Occipital lobe (tissue), 2 donors: Measurements from ENCODE around the gene AGBL5. TPM values are rescaled to one million over a fixed set of nuclear protein-coding genes. Genes with fewer than 3 reads are reported as not detected.

Source experiments
- DNase-seq: peaks from one replicate; lab custom pipeline; 2025; lab: John Stamatoyannopoulos, UW
- total RNA-seq: library from RNA; depleted of rRNA; stranded (reverse); fragments of >200 nt; gene quantifications from one replicate; pipeline ENCODE4 v1.2.3, GENCODE V29; 2014

Gene AGBL5
- total RNA-seq, 1 donor from 2014 or later: 17.5 TPM

DNA sequence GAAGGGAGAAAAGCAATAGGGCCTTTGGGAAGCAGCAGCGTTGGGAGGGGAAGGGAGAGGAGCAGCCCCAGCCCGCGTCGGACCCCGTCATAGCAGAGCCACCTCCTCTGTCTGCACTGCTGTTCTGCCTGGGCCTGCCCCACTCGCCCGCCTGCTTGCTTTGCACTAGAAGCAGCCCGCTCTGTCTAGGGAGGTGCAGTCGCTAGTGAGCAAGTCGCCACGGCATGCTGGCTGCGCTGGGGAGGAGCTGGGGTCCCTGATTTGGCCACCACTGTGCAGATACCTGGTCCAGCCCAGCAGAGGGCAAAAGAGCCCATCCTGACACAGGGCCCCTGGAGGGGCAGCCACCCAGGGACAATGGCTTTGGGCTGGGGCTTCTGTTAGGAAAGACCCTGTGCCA is 26.7 kb upstream of the AGBL5 start:
- DNase-seq: no peak

GRCh38 chr2:27025281-27025800 is 26.1 kb upstream of the AGBL5 start:
- no peak for DNase-seq

DNA sequence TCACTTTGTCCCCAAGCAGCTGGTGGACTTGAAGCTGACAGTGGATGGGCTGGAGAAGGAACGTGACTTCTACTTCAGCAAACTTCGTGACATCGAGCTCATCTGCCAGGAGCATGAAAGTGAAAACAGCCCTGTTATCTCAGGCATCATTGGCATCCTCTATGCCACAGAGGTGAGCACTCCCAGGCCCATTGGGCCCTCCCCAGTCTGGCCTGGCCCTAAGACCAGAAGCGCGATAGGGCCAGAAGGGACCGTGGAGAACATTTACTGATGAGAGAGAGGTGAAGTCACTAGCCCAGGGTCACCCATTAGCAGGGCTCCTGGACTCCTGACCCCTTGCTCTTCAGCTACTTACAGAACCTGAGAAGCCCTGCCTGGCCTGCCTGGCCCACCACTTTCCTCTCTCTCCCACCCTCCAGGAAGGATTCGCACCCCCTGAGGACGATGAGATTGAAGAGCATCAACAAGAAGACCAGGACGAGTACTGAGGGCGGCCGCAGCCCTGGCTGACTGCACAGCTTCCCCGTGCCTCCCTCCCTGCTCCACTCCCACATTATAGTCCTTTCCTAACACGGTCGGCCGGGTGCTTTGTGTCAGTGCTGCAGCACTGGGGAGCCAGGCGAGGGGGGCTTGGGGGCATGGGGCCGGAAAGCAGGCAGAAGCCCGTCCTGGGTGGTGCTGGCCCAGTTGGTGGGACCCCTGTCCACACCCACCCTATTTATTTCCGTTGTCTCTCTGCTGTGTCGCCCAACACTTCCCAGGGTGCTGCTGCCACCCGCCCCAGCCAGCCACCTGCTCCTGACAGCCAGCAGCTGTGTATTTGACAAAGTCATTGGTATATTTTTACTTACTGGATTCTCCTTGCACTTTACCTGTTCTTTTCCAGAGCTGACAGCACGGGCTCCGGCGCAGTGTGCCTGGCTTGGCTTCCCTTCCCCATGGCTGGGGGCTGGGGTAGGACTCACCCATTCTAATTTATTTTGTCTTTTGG is 25.3 kb upstream of the AGBL5 start:
- no peak for DNase-seq

DNA sequence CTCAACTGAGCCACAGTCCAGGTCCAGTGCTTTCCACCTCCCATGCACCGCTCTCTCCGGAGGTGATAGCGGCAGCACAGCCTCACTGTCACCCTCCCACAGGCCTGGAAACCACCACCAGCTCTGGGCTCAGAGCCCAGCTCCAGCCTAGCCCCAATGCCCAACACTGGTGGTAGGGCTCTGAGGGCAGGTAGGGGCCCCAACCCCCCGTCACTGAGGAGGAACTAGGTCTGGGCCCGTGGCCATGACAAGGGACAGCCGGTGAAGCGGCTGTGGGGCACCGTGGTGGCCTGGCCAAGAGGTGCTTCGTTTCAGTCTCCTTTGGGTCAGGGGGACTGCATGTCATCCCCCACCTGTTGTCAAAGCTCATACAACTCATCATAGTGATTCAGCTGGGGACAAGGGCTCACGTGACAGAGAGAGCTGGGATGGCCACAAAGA is 24.2 kb upstream of the AGBL5 start:
- DNase-seq: no peak

- no peak for DNase-seq
These were observed 22.4 kb upstream of the AGBL5 start for GRCh38 chr2:27029051-27029450.

DNA sequence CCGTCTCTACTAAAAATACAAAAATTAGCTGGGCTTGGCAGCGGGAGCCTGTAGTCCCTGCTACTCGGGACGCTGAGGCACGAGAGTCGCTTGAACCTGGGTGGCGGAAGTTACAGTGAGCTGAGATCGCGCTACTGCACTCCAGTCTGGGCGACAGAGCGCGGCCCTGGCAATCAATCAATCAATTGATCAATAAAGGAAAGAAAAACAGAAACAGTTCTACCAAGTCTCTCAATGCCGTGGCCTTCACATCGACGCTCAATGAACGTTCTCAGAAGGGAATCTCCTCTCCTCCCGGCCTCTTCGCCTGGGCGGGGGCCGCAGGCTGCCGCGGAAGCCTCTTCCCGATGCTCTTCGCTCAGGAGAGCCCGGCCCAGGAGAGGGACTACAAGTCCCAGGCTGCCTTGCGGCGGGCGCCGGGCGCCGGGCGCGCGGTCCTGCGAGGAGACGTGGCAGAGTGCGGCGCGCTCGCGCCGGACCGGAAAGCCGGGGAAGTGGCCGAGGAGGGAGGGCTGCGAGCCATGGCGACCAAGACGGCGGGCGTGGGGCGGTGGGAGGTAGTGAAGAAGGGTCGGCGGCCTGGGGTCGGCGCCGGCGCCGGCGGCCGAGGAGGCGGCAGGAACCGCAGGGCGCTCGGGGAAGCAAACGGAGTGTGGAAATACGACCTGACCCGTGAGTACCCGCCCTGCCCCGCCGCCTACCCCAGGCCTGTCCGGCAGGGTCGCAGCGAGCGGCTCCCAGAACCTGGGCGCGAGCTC is 18.8 kb upstream of the AGBL5 start, which contains the start of gene TMEM214:
TMEM214 (plus strand) TSS at position 471 of the 758 bp plus-strand sequence; CDS start at position 522, 51 bp downstream.
- DNase-seq: peak; percentile 79

- DNase-seq: no peak
These were observed 18.1 kb upstream of the AGBL5 start for GRCh38 chr2:27033253-27033852.

DNA sequence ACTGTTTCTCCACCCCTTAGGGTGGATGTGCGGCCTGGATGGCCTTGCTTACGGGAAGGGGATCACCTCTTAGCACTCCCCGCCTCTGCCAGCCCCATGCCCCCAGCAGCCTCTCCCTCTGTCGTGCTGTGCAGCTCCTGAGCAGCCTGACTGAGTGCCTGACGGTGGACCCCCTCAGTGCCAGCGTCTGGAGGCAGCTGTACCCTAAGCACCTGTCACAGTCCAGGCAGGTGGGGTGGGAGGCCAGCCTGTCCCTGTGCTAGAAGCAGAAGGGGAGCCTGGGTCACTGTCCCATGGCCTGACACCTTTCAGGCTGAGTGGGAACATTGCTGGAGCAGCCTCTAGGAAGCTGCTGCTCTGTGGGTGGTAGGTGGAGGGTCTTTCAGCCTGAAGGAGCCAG is 13.5 kb upstream of the AGBL5 start:
- no peak for DNase-seq

DNA sequence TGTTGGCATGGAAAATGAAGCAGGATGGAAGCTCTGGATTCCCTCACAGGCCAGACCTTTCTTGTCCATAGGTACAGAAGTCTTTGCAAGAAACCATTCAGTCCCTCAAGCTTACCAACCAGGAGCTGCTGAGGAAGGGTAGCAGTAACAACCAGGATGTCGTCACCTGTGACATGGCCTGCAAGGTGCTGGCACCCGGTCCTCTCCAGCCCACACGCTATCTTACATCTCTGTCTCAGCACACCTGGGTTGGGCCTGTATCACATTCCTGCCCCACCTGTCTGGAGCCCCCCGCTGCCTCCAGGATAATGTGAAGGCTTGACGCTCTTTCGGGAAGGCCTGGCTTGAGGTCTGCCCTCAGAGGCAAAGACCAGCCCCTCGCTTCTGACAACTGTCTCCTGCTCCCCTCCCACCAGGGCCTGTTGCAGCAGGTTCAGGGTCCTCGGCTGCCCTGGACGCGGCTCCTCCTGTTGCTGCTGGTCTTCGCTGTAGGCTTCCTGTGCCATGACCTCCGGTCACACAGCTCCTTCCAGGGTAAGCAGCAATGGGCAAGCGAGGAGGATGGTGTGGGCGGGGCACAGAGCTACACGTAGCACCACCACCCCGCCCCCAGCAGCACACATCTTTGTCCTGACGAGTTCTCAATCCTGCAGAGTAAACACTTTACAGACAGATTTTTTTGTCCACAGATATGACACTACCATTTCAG is 12.7 kb upstream of the AGBL5 start:
- DNase-seq: no peak

DNA sequence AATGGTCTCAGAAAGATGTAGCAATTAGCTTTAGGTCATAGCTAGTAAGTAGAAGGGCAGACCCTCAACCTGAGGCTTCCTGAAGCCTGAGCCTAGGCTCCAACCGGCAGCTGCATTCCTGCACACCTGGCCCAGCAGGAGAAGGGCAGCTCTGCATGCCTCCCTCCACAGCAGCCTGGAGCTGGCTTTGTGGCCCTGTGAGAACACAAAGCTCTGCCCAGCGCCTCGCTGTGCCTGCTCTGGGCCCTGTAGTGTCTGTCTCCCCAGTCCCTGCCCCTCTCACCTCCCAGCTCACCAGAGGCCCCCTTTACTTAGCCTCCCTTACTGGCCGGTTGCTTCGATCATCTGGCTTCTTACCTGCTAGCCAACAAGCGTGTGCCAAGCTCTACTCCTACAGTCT is 12.0 kb upstream of the AGBL5 start:
- DNase-seq: no peak

- no peak for DNase-seq
These were observed 11.6 kb upstream of the AGBL5 start for GRCh38 chr2:27039871-27040270.

DNA sequence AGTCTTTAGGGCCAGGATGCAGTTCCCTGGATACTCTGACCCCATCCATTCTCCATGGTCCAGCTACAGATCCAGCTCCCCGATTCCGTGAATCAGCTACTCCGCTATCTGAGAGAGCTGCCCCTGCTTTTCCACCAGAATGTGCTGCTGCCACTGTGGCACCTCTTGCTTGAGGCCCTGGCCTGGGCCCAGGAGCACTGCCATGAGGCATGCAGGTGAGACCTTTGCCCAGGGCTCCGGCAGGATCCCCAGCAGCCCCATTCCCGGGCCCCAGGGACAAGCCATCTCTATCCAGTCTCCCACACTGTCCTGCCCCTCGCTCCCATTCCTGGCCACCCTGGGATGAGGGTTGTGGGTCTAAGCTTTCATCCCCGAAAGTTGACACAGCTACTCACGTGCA is 11.2 kb upstream of the AGBL5 start:
- no peak for DNase-seq

- peak; percentile 16 for DNase-seq
These were observed 9.7 kb upstream of the AGBL5 start for GRCh38 chr2:27041752-27042151.

DNA sequence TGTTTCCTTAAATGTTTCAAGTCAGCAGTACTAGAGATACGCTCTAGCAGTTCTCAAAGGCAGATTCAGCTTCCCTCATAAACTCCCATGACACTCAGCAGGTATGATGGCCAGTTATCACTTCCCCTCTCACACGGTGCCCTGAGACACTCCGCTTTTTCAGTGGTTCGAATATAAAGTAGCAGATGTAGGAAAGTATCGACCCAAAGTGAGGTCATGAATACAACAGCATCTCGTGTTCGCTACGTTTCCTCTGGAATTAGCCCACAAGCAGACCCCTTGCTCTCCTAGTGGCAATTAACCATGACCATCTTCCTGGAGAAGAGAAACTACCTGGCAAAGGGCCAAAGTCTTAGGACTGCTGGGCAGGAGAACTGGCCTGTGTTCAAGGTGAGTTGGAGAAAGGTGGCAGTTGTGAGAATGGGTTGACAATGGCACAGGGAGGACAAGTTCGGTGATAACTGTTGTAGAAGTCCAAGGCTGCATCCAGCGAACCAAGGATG is 9.3 kb upstream of the AGBL5 start:
- no peak for DNase-seq

DNA sequence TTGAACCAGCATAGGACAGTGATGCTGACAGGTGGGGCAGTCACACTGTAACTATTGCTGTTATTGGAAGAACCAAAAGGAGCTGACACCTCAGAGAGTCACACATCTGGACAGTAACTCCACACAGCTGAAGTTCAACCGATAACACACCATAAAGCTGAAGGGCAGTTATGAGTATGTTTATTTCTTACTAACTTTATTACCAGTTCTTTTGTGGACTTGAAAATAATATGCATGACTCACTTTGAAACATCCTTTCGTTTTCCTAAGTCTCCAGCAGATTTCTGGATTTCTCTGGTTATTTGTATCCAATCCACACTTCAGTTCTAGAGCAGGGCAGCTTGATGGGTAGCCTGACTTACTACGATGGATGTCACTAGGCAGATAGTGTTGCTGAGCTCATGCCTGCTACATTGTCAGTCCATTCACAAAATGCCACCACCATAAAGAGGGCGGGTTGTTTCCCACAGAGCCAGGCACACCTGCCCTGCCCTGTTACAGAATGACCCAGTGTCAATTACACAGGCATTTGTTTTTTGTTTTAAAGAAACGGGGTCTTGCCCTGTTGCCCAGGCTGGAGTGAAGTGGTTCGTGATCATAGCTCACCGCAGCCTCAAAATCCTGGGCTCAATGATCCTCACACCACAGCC is 8.4 kb upstream of the AGBL5 start:
- DNase-seq: no peak

DNA sequence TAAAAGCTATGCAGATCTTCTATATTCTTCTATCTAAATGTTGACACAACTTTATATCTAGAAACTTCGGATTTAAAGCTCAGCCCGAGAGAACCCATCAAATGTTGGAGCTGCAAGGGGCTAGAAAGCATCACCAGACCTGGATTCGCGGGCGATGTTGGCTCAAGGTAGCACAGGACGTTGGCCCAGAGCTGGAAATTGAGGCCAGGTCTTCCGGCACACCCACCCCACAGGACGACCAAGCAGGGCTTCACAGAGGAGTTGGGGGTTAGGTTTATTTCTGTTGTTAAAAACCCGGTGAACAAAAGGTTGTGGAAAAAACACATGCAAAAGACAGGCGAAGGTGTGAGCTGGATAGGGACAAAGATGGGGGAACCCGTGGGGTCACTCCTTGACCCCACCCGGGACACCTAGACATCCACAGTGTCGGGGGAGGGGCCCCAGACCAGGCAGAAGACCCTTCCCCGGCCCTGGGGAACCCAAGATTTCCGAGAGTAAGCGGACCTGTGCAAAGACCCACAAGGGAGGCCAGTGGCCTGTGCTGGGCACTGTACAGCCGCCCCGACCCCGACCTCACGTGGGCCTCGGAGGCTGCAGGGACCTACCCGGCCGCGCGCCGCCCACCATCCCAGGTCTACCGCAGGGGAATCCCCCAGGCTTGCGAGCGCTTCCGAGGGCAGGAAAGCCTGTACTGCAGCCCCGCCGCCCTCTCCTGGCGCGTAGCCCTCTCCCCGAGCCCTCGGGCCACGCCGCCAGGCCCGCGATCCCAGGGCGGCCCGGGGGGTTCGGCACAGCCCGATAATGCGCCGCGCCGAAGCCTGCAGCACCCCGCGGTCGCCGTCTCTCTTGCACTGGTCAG is 1.8 kb upstream of the AGBL5 start:
- DNase-seq: no peak

- DNase-seq: peak; percentile 86
These were observed 1.0 kb upstream of the AGBL5 start for GRCh38 chr2:27050281-27050995.

GRCh38 chr2:27051902-27052645 is 606 bp downstream of the AGBL5 start:
- no peak for DNase-seq
